GM19035 (cell line): ENCODE measurements around the gene KCNQ1.

Experiments used
- ATAC-seq: cut with Tn5 transposase; IDR thresholded peaks from one replicate; pipeline ENCODE4 v1.9.1; 2021; ENCODE audit not compliant: unreplicated experiment

Gene KCNQ1

DNA sequence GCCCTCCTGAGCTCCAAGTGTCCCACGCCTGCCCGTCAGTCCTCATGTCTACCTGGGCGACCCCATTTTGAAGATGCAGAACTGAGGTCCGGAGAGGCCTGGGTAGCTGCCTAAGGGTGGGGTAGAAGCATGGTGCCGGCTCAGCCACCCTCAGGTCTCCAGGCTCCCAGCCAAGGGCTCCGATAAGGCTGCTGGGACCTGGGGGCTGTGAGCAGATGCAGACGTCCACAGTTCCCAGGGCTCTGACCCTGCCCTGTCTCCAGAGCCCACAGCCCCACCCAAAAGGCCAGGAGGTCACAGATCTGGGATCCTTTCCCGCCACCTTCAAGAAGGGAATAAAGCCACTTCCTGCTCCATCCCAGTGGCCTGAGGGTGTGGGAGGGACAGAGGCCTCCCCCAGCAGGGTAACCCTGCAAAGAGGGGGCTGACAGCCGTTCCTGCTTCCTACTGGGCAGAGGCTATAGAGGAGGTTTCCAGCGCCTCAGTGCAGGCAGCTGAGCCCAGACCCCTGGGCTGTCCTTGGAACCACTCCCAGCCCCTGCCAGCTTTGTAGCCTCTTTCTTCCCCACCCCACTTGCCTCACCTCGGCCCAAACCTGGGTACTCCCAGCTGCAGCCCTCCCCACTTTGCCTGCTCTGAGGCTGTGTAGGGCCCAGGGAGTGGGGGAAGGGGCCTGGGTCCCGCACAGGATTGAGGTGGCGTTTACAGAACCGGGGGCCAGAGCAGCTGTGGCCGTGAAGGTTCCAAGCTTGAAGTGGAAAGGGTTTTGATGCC lies 355.3 kb downstream of the KCNQ1 start:
- ATAC-seq = no peak

DNA sequence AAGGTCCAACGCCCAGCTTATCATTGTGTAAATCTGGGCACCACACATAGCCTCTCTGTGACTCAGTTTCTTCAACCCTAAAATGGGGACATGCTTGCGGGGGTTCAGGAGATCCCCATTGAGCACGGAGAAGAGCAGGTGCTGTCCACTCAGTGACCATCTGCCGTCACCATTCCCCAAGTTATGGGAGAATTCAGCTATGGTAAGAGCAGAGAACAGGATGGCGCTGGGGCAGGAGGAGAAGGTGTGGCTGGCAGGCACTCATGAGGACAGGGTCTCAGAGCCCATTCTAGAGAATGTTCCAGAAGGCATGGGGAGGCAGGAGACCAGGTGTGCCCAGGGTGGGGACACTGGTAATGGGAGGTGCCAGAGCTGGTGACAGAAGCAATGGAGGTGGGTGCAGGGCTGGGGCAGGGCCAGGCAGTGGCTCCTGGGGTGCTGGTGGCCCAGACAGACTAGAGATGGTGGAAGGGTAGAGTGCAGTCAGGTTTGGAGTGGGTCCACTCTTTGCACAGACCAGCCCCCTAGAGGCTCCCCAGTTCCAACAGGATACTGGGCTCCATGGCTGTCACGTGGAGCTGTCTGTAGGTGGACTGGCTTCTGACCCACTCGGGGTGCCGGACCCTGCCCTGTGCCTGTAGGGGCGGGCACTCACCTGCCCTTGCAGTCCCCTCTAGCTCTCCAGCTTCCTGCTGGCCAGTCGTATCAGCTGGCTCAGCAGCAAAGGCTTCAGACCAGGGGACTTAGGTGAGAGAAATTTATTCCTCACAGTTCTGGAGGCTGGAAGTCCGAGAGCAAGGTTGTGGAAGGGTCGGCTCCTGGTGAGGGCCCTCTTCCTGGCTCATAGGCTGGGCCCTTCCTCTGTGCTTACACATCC lies 356.1 kb downstream of the KCNQ1 start:
- ATAC-seq = no peak

DNA sequence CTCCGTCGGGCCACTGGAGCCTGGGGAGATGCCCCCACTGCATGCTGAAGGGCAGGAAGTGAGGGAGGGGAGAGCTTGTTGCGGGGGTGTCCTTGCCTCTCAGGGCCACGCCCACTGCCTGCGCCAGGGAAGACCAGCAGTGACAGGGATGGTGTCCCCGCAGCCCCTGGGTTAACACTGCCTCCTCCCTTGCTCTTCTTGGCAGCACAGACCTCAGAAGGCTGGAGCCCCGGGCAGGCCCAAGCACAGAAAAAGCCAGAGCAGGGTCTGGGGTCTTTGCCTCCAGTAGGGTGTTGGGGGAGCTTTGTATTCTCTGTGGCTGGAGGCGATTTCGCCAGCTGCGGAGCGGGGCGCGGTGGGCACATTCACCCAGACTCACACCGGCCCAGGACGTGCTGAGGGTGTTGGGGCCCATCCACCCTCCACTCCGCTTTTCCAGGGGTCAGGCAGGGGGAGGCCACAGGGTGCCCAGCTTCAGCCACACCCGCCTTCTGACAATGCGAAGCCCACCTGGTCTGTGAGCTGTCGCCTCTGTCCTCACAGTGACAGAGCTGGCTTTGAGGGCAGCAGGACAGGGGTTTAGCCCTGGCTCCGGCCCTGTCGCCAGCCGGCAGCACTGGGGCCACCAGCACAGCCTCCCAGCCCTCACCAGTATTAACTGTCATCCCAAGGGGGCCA lies 357.0 kb downstream of the KCNQ1 start:
- ATAC-seq = no peak

DNA sequence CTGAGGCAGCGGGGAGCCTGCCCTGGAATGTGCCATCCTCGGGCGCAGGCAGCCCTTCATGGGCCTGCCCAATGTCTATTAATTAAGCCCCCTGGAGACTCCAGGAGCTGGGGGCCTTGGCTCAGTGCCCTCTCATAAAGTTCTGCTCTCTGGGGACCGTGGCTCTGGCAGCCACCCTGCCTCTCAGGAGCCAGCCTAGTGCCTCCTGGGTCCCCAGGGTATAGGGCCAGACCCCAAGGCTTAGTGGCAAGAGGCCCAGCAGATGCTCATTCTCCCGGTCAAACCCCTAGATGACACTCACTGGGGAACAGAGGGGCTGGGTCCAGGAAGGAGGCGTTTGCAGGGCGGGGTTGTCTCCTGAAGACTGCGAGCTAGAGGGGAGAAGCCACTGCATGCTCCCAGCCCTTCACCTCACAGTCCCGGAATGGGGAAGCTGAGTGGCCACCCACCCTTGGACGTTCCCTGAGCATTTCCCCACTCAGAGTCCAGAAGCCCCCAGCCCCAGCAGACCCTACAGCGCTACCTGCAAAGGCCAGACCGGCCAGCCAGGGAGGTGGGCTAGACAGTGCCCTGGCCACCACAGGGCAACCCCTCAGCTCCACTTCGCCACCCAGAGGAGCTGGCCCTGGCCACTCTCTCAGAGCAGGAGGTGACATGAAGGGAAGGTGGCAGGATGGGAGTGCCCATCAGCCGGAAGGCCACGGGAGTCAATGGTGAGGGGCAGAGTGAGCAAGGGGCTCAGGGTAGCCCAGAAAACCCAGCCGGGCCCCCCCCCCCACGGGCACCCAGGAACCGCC lies 357.8 kb downstream of the KCNQ1 start:
- no peak for ATAC-seq

DNA sequence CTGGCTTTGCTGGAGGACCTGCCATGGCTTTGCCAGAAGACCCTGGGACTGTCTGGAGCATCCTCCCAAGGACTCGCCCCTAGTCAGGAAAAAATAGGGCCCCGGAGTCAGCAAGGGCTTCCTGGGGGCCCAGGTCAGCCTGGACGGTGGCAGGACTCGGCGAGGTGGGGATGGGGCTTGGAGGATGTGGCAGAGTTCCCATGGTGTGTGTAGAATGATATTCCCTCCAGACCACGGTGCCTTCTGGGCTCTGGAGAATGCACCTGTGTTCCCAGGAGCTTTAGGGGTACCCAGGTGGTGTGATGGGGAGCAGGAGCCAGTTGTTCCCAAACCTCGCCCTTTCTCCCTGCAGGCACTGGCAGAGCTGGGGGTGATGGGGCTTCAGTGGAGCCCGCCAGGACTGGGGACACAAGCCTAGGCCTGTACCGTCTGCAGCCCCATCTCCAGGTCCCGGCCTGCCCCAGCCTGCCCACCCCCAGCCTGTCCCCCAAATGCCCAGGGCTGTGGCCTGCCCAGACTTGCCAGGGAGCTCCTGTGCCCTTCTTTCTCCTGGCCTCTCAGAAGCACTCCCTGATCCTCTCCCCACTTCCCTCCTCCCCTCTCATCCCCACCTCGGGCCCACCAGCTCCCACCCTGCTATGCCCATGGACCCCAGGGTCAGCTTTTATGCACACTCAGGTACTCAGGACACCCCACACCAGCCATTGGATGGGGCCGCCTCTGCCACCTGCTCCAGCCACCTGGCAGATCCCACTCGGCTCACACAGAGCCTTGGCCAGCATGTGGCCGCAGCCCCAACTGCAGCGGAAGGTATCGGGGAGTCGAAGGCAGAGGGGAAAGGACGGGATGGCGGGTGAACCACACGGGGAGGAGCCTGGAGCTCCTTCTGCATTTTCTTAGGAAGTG lies 358.6 kb downstream of the KCNQ1 start:
- ATAC-seq = no peak

DNA sequence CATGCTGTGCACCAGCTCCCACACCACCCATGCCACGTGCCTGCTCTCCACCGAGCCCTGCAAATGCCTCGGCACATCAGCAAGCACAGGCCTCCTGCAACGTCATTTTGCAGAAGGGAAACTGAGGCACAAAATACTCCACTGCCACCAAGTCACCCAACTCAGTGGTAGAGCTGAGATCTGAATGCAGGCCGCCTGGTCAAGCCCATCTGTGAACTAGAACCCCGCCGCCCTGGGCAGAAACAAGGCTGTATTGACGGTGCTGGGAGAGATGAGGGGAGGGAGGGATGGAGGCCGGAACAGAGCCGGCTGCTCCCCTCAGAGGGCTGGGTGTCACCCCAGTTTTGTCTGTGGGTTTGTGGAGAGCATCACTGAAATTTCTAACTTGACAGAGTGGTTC lies 359.4 kb downstream of the KCNQ1 start:
- ATAC-seq = no peak

DNA sequence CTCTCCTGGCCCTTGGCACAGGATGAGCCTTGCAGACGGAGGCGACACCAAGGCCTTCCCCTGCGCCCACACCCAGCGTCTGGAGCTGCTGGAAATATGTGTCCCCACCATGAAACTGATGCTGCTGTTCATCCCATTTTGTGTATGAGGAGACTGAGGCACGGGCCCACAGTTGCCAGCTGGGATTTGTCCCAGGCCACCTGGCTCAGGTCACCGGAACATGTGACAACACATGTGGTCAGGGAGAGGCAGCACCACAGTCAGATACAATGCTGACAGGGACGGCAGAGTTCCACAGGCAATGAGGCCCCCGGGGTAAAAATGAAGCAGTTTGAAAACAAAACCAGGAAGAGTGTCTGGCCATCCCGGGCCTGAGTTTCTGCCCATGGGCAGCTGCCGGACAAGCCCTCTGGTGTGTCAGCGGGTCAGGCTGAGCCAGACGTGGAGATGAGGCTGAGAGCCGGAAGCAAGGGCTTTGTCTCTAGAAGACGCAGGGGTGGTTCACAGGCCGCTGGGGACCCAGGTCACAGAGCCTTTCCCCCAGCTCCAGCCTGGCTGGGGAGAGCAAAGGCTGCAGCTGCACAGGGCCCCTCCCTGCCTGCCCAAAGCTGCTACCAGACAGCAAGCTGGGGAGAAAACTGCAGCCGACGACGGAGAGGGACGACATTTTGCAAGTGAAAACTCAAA lies 360.0 kb downstream of the KCNQ1 start:
- ATAC-seq = no peak

DNA sequence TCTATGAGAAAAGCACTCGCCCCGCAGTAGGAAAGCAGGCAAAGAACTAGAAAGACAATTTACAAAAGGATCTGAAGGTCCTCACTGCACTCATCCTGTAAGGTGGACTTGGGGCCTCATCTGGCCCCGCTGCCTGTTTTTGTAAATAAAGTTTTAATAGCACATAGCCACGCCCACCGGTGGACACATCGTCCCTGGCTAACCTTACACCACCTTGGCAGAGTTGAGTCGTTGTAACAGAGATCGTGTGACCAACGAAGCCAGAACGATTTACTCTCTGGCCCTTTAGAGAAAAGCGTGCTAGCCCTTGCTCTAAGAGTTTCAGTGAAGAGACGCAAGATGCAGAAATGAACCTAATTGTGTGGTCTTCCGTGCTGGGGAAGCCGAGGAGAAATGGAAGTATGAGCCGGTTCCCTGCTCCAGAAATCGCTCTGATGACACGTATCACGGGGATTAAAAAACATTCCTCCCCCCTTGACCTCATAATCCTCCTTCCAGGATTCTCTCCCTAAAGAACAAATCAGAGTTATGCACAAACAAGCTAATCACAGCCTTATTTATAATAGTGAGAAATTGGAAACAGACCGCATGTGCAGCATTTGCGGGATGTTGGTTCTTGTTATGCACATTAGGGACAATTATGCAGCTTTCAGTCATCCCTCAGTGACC lies 360.7 kb downstream of the KCNQ1 start:
- ATAC-seq = no peak

DNA sequence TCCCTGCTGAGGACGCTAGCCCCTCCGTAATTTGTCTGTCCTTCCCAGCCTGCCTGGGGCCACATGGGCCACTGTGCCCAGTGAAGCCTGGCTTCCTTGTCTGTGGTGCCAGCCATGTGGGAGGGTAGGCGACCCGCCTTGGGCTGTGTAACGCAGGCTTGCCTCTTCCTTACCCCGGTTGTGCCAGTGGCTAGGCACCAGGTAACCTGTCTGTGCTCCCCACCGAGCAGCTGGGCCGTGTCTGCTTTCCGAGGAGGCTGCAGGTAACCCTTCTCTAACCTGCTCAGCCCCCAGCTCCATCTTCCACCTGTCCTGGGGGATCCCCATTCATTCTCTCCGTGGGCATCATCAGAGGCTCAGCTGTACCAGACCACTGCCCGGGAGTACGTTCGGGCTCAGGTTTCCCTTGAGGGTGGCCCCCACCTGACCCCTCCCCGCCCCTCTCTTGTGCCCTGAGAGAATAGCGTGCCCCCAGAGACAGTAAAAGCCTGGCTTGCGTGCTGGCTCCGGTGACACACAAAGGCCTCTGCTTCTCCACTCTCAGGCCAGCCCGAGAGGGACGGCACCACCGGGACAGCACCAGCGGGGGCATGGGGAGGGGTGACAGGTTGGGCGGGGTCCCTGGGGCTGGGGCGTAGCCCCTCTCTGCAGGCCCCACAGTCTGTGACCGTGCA lies 361.7 kb downstream of the KCNQ1 start:
- no peak for ATAC-seq

DNA sequence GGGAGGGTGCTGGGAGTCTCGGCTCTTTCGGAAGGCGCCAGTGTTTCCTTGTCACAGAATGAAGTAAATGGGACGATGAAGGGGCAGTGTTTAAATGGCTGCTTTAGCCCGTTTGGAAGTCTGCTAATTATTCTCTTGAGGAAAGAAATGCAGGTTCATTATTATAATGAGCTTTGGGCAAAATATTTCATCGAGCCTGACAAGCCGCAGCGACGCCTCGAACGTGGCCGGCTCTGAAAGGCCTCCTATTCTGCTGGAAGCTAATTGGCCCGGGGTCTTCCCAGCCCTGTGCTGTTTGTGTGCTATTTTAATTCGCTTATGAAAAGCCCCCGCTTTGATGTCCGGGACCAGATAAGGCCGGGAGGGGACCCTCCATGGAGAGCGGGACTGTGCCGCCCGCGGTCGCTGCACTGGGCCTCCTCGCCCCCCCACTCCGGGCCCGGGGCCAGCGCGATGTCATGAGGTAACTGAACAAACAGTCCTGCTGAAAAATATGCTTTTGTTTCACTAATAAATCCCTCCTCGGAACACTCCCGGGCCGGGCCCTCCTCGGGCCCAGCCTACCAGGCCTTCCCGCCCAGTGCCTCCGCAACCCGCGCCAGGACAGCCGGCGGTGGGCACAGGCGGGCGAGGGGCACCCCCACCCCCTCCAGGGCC lies 362.3 kb downstream of the KCNQ1 start:
- no peak for ATAC-seq

DNA sequence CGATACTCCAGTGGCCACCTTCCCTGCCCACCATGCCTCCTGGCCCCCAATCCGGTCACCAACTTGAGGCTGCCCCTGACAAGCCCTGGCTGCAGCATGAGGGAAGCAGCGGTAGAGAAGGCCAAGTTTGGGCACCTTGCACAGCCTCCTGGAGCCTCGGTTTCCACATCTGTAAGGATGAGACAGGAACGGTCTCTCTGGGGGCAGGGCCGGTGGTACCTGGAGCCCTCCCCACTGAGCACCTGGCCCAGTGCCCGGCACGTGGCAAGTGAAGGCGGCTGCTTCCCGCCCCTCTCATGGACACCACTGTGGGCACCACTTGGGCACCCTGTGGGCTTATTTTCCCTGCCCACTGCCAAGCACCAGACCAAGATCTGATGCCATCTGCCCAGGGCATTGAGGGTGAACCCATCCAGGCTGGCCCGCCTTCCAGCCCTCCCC lies 363.0 kb downstream of the KCNQ1 start:
- no peak for ATAC-seq

DNA sequence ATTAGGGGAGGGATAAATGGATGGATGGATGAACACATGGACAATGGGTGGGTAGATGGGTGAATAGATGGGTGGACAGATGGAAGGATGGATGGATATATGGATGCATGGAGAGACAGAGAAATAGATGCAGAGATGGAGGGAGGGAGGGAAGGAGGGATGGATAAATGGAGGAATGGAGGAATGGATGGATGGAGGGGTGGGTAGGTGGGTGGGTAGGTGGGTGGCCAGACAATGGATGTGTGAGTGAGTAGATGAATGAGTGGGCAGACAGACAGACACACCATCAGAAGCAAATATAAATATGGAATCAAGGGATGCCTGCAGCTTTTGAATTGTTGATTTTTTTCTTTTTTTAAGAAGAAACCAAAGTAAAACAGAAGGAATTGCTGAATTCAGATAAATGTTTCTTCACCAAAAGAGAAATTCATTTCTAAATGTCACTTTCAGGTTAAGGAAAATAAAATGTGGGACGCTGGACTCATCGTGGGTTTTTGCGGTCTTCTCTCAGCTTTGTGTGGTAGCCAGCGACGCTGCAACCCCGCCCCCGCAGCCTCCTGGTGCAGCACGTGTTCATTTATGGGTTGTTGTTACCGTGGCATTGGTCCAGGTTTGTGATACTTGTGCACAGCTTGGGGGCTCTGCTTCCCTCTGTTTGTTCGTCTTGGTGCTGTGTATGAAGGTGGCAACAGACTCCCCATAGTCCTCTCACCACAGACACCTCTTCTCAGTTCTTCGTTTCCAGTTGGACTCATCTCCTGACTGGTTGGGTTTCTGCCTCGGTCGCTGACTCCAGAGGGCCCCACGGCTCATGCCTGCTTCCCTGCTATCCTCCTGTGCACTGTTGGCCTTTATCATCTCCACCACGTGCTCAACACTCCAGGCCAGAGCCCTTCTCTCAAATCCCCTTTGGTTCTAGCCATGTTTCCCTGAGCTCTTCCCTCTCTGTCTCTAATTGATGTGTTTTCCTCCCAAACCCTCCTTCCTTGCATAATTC lies 364.3 kb downstream of the KCNQ1 start:
- ATAC-seq = no peak

DNA sequence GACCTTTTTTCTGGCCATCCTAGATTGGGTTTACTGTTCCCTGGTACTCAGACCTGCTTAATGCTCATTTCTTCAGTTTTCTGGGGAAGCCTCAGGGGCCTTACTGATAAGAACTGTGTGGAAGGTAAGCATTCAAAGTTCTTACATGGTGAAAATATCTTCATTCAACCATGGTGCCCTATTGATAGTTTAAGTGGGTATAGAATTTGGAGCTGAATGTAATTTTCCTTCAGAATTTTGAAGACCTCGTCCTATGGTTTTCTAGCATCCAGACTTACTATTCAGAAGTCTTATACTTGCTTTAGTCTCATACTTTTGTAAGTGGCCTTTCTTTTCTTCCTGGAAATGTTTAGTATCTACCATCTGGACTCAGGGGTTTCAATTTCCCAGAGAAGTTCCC lies 365.0 kb downstream of the KCNQ1 start:
- no peak for ATAC-seq

DNA sequence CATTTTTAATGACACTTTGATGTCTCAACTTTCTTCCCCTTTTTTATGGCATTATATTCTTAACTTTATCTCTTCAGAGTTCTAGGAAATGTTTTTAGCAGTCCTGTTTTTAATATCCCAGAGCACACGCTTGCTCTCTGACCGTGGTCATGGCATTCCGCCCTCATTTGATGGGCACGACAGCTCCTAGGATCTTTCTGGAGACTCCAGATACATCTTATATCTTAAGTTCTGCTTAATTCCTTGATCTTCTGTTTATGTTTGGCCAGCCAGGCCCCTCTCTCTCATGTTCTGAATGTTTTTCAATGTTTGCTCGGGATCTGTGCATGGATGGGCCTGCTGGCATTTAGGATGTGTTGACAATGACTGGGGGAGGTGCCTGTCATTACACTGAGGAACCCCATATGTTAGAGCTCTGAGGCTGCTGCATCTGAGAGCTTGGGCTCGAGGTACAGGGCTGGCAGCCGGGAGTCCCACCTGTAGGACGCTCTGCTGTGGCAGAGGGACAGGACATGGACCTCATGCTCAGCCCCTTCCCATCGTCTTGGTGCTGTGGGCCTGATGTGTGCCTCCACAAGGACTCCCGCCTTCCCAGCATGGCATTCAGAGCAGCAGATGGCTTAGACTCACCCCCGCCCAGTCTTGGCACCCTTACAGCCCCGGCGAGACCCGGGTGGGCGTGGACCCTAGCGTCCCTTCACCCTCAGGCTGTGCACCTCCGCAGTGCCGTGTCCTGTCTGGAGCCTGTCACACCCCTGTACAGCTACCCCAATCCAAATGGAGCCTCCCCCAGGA lies 365.8 kb downstream of the KCNQ1 start:
- no peak for ATAC-seq

DNA sequence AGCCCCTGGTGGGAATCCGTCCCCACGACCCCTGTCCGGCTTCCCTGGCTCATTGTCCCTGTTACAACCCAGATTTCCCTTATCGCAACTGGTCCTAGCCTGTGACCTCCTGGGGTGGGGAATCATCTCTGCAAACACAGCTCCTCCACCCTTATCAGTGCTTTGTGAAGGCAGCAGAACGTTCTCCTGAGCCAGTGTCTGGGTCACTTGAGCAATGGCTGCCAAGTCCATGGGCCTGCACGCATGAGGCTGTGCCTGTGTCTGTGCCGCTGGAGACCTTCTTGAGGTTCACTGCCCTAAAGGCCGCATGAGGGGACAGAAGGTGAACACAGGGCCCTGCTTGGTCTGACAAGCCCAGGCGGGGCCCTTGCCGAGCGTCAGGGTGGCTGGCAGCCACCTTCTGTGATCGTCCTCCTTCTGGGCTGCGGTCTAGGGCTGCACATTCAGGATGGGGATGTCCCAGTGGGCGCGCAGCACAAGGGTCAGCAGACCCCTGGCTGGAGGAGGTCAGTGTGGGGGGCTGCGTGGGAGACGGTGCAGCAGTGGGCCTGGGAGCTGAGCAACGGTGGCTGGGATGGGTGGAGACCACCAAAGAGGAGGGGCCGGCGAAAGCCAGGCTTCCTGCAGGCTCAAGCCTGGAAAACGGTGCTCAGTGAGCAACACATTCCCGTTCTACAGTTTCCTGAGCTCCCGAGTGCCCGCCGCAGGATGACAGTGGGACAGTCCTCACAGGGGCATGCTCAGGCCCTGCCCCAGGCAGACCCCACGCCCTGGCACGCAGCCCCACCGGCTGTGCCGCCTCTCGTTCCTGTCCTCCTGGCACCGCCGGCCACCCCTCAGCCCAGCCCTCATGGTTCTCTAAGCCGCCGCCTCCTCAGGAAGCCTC lies 366.6 kb downstream of the KCNQ1 start:
- no peak for ATAC-seq
